K562 (cell line): ENCODE results near the gene GPR25. TPM values are rescaled to one million over a fixed set of nuclear protein-coding genes. Genes with fewer than 3 reads are reported as not detected.
A peak's percentile ranks its signal among the peaks of the same experiment; 100 is the strongest.

ENCODE experiments used
- ATAC-seq: fragments of 200-7000 bp; cut with Tn5 transposase; 3 replicates; pipeline ENCODE4 v1.9.1; 2020; ENCODE audit warnings: moderate library complexity
- BruUV-seq: library from RNA; stranded (reverse); fragments of 400-500 nt; replicated peaks from 2 replicates; lab custom pipeline; 2021; lab: Mats Ljungman, UMichigan
- CTCF ChIA-PET: fragments of 300-600 bp; formaldehyde crosslinking; extraction: SDS; loops from one replicate; lab custom pipeline; 2021; ENCODE audit warnings: low intra/inter-chr PET ratio; lab: Yijun Ruan, JAX
- POLR2A ChIA-PET: fragments of 300-600, 350-650 bp; sonication (Branson Sonifier 250); formaldehyde crosslinking; extraction: SDS; loops from one replicate; lab custom pipeline; 2021; ENCODE audit warnings: antibody characterized with exemption, inconsistent platforms; lab: Yijun Ruan, JAX
- DNase-seq, 4 experiments: peaks; one replicate each; pipeline versions ENCODE4 v3.0.0 to v3.0.0-alpha.2; 2011 to 2018; ENCODE audit warnings: low spot score in 3 of 4, mixed read lengths in 3 of 4; ENCODE audit errors: extremely low read depth in 1 of 4
- FAIRE-seq: peaks from 2 replicates; lab custom pipeline; 2011; peaks lifted over from hg19 to GRCh38; lab: Jason Lieb, UNC
- H2AFZ ChIP-seq: 2 replicates; pipeline ENCODE4 v1.6.0; 2011; ENCODE audit warnings: low read depth, low read length, control low read depth, inconsistent platforms
- H3K27ac ChIP-seq: fragments of 200-600 bp; 3 replicates; pipeline ENCODE4 v1.8.0; 2011; ENCODE audit warnings: low read depth, mild to moderate bottlenecking, control low read depth, inconsistent platforms, low read length, moderate library complexity, mixed read lengths; ENCODE audit errors: extremely low read depth
- H3K27me3 ChIP-seq, 2 experiments: fragments of 300-600 bp in 1 of 2; 2 replicates in 1 of 2; 3 replicates in 1 of 2; pipeline versions ENCODE4 v1.6.0 to v1.8.0; 2011; ENCODE audit warnings: inconsistent platforms in 2 of 2, low read length in 2 of 2, mild to moderate bottlenecking in 1 of 2, mixed read lengths in 1 of 2, moderate library complexity in 1 of 2; ENCODE audit not compliant: control insufficient read depth in 2 of 2, insufficient read depth in 2 of 2
- H3K36me3 ChIP-seq: fragments of 300-600 bp; 3 replicates; pipeline ENCODE4 v1.8.0; 2011; ENCODE audit warnings: mild to moderate bottlenecking, low read length, inconsistent platforms; ENCODE audit not compliant: control insufficient read depth, insufficient read depth
- H3K4me1 ChIP-seq, 2 experiments: fragments of 200-600 bp in 1 of 2; replicated peaks in 1 of 2; 2 replicates in 1 of 2; 3 replicates in 1 of 2; pipeline versions ENCODE4 v1.5.1 to v1.8.0; 2011; ENCODE audit warnings: inconsistent platforms in 2 of 2, low read length in 2 of 2, mild to moderate bottlenecking in 1 of 2, mixed read lengths in 1 of 2, moderate library complexity in 1 of 2; ENCODE audit not compliant: control insufficient read depth in 2 of 2, insufficient read depth in 2 of 2
- H3K4me2 ChIP-seq: 2 replicates; pipeline ENCODE4 v1.6.1; 2011; ENCODE audit warnings: low read length, control low read depth, inconsistent platforms, mixed read lengths; ENCODE audit not compliant: insufficient read depth
- H3K4me3 ChIP-seq: fragments of 200-600 bp; sonication (generic), shearing (Covaris generic); 2 replicates; pipeline ENCODE4 v1.5.1; 2016; ENCODE audit warnings: control low read depth, inconsistent platforms
- H3K79me2 ChIP-seq: fragments of 200-600 bp; 3 replicates; pipeline ENCODE4 v1.8.0; 2011; ENCODE audit warnings: low read length, inconsistent platforms; ENCODE audit not compliant: control insufficient read depth, insufficient read depth
- H3K9ac ChIP-seq, 2 experiments: 2 replicates each; pipeline versions ENCODE4 v1.6.0 to v1.6.1; 2011; ENCODE audit warnings: low read depth in 2 of 2, low read length in 2 of 2, control low read depth in 1 of 2, inconsistent platforms in 1 of 2, mild to moderate bottlenecking in 1 of 2, mixed read lengths in 1 of 2; ENCODE audit not compliant: insufficient read depth in 1 of 2
- H3K9me1 ChIP-seq: one replicate; pipeline ENCODE4 v1.6.0; 2011; ENCODE audit warnings: inconsistent platforms, mild to moderate bottlenecking, low read length, moderate library complexity; ENCODE audit not compliant: control insufficient read depth, insufficient read depth
- H3K9me3 ChIP-seq: replicated peaks from 2 replicates; pipeline ENCODE4 v1.5.1; 2011; ENCODE audit warnings: low read depth, low read length, inconsistent platforms; ENCODE audit not compliant: control insufficient read depth, insufficient read depth
- H4K20me1 ChIP-seq: replicated peaks from 2 replicates; pipeline ENCODE4 v1.6.1; 2011; ENCODE audit warnings: low read length, inconsistent platforms, mixed read lengths; ENCODE audit not compliant: control insufficient read depth, insufficient read depth
- CTCFL ChIP-seq: IDR thresholded peaks from 2 replicates; pipeline ENCODE4 v1.6.1; 2011; ENCODE audit warnings: borderline replicate concordance, low read depth, mild to moderate bottlenecking, moderate library complexity, low read length; ENCODE audit not compliant: insufficient read depth, poor library complexity, severe bottlenecking
- KAT8 ChIP-seq: fragments of 450-650 bp; IDR thresholded peaks from 2 replicates; pipeline ENCODE4 v1.6.1; 2016; ENCODE audit warnings: low read depth, mild to moderate bottlenecking
- RAD21 ChIP-seq, 2 experiments: fragments of 250-450 bp in 1 of 2; fragments of 450-650 bp in 1 of 2; sonication (Bioruptor Pico) in 1 of 2; formaldehyde crosslinking in 1 of 2; IDR thresholded peaks in 1 of 2; conservative IDR thresholded peaks in 1 of 2; 2 replicates each; pipeline versions ENCODE4 v1.4.0 to v1.8.0; 2020 to 2022; ENCODE audit warnings: mild to moderate bottlenecking in 2 of 2, moderate library complexity in 1 of 2
- ZNF592 ChIP-seq: fragments of 450-650 bp; IDR thresholded peaks from 2 replicates; pipeline ENCODE4 v1.6.1; 2017; ENCODE audit warnings: antibody characterized with exemption, mild to moderate bottlenecking
- WGBS: fragments of 100-300 bp; shearing (Covaris generic); methylation state at CpG from one replicate; pipeline ENCODE4 v1.1.6; 2016; ENCODE audit warnings: low coverage, mixed read lengths; ENCODE audit not compliant: insufficient coverage; ENCODE audit errors: missing lambda C conversion rate; 5-methylcytosine and 5-hydroxymethylcytosine counted together
- in situ Hi-C: fragments of 300-500 bp; cut with MboI; formaldehyde crosslinking; loops from 4 replicates; pipeline ENCODE4 v1.15.0; 2018; ENCODE audit warnings: inconsistent platforms, mixed read lengths
- intact Hi-C: fragments of 100-400 bp; cut with micrococcal nuclease; formaldehyde crosslinking; loops from 2 replicates; pipeline ENCODE4 v1.14.2; 2022
- polyA plus RNA-seq, 8 experiments: library from polyadenylated mRNA; depleted of rRNA in 4 of 8; stranded (reverse) in 5 of 8; unstranded in 3 of 8; fragments of >200 nt; fragmentation: Nextera tagmentation in 2 of 8; fragmentation: Illumina TruSeq in 1 of 8; extraction: Ambion mirVana in 2 of 8; extraction: Trizol in 1 of 8; gene quantifications; 2 replicates each; pipeline versions ENCODE4 v1.2.1 to v1.2.3, GENCODE V29; 2011 to 2014; ENCODE audit warnings: inconsistent platforms in 1 of 8, missing spikeins in 1 of 8
- total RNA-seq, 7 experiments: library from RNA; depleted of rRNA in 6 of 7; stranded (reverse); fragments of >200 nt in 6 of 7; fragmentation: Illumina TruSeq in 2 of 7; extraction: Trizol in 2 of 7; gene quantifications; 2 replicates each; pipeline versions ENCODE4 v1.2.1 to v1.2.3, GENCODE V29; 2011 to 2021; ENCODE audit warnings: low replicate concordance in 1 of 7
- TF ChIP-seq, protein P1 (sequence below), 2 experiments: fragments of 450-650 bp in 1 of 2; sonication (generic) in 1 of 2; formaldehyde crosslinking; conservative IDR thresholded peaks; 2 replicates each; pipeline versions ENCODE4 v1.4.0 to v1.8.1; 2020 to 2022; ENCODE audit warnings: mild to moderate bottlenecking in 1 of 2, missing genetic modification reagents in 1 of 2

Gene GPR25
- total and polyA plus RNA-seq, 9 of the 15 experiments (the other 6 are each of a cell fraction or from before 2014, with no cell fraction given): not detected

DNA sequence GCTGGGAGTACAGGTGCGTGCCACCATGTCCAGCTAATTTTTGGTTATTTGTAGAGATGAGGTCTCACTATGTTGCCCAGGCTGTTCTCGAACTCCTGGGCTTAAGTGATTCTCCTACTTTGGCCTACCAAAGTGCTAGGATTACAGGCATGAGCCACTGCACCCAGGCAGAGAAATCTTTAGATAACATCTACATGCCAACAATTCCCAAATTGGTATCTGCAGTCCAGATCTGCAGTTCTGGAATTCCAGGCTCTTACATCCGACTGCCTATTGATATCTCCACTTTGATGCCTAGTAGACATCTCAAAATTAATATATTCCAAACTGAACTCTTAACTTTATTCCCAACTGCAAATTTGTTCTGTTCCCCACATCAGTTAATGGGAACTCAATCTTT is 45.2 kb downstream of the GPR25 start (continued):
- TF ChIP-seq ZNF592 (no peak), KAT8 (no peak), RAD21 (CRISPR knock-in tag; conservative IDR thresholded peaks at IDR 0.05 in 1 of 2, IDR thresholded peaks at IDR 0.05 in 1 of 2) (no peak)

GRCh38 chr1:200919386-200919785 is 46.6 kb downstream of the GPR25 start:
- no peak for FAIRE-seq
- Histone ChIP-seq H3K9me1 (no peaks in the 10 kb centered on the region), H3K9ac (no peak overlapping the region), H3K4me3 (no peak overlapping the region), H3K4me1 (peaks cover 0 to 9% of the 10 kb centered on the region in 2 experiments; a peak in 1 of 5 replicates), H3K36me3 (no peaks in the 10 kb centered on the region), H3K9me3 (no peaks in the 10 kb centered on the region), H3K27me3 (peaks cover 19 to 50% of the 10 kb centered on the region in 2 experiments), H3K27ac (no peak overlapping the region), H3K79me2 (no peaks in the 10 kb centered on the region), H3K4me2 (no peak overlapping the region), H2AFZ (no peak overlapping the region), H4K20me1 (peaks cover 6% of the 10 kb centered on the region; the same call in 1 of the 2 replicates)
- WGBS: 9% methylated on average over 2 of the region's 2 CpGs
- CTCF ChIA-PET: no interaction called here
- DNase-seq: peak in 1 of 4 experiments; percentile 3
- in situ Hi-C loops (no loop called here), intact Hi-C loops (no loop called here)
- POLR2A ChIA-PET: interaction anchor here (0.5 kb wide), 1 partner anchor 19 kb away, joined by 3 read pairs; no protein-coding TSS in a partner anchor
- no peak for TF ChIP-seq CTCFL
- TF ChIP-seq, protein P1, sequence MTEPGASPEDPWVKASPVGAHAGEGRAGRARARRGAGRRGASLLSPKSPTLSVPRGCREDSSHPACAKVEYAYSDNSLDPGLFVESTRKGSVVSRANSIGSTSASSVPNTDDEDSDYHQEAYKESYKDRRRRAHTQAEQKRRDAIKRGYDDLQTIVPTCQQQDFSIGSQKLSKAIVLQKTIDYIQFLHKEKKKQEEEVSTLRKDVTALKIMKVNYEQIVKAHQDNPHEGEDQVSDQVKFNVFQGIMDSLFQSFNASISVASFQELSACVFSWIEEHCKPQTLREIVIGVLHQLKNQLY (CRISPR knock-in tag; conservative IDR thresholded peaks at IDR 0.05): no peak
- BruUV-seq: no TSS peak
- ATAC-seq: no peak
